ENCODE data around the gene SIPA1L3. TPM values are rescaled to one million over a fixed set of nuclear protein-coding genes. Genes with fewer than 3 reads are reported as not detected.

Gene SIPA1L3
- total RNA-seq, 1 donor from 2014 or later: 16.5 TPM

DNA sequence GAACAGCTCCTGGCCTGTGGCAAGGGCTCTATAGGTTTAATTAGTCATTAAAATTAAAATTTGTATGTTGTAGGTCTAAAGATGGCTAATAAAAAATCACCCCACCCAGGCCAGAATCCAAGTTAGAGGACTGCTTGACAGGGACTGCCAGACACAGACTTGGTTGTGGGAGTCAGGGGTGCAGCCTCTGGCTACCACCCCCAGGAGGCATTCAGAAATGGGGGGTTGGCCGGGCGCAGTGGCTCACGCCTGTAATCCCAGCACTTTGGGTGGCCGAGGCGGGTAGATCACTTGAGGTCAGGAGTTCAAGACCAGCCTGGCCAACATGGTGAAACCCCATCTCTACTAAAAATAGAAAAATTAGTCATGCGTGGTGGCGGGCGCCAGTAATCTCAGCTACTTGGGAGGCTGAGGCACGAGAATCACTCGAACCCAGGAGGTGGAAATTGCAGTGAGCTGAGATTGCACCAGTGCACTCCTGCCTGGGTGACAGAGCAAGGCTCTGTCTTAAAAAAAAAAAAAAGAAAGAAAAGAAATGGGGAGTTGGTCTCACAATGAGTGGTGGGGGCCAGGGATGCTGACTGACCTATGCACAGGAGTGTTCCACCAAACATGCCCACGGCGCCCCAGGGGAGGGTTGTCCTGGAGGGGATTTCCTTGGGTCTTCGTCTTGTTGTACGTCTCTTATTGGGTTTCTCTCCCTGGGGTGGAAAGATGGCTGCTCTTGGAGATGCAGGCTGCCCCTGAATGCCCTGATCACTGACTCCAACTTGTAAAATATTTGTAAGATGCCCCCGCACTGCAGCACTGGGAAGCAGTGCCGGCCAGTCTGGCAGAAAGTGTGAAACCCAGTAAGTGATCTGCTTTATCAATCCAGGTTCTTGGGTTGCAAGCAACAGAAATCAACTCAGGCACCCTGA, 68.8 kb downstream of the SIPA1L3 start:
- intact Hi-C loops (cut with micrococcal nuclease): no loop called here

DNA sequence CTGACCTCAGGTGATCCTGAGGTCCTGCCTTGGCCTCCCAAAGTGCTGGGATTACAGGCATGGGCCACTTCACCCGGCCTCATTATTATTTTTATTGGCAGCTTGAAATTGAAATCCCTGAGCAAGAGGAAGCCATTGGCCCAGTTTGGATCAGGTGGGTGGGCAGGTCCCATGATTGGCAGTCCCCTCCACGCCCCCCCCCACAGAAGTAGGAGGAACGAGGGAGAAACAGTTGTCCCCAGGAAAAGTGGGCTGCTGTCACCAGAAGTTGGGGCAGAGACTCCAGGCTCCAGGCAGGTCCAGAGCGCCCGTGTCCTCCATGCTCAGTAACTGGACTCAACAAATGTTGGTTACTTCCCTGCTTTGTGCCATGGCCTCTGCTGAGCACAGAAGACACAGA, 70.4 kb downstream of the SIPA1L3 start:
- intact Hi-C loops (cut with micrococcal nuclease): no loop called here

DNA sequence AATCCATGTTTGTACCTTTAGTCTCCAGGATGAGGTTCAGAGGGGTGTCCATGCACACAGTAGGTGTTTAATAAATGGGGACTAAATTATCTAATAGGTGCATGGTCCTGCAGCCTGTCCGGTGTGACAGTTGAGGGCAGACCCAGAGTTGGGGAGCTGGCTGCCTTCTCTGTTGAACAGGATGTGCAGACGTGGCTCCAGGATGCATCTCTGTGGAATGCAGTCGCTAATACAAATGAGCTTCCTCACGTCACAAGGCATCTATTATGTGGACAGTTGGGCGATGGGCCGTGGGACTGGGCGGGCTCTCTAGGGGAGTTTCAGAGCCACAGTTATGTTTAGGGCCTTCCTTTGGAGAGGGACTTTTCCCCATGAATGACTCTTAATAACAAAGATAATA, 71.0 kb downstream of the SIPA1L3 start:
- intact Hi-C loops (cut with micrococcal nuclease): no loop called here

DNA sequence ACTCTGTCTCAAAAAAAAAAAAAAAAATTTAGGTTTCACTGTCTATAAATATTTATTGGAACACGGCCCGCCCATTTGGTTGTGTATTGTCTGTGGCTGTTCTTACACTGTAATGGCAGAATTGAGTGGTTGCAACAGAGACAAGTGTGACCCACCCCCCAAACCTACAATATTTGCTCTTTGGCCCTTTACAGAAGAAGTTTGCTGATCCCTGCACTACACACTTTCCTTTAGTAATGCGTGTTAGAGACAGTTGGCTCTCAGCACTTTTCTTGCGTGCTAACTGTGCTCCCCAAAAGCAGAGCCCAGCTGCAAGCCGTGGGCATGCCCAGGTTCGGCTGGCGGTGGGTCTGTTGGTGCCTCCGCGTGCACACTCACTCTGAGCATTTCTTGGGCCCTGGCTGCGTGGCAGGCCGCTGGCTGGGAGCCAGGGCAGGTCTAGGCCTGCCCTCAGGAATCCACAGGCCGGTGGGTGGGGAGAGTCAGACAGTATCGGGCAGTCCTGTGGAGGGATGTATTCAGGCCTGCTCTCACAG, 72.6 kb downstream of the SIPA1L3 start:
- intact Hi-C loops (cut with micrococcal nuclease): no loop called here

DNA sequence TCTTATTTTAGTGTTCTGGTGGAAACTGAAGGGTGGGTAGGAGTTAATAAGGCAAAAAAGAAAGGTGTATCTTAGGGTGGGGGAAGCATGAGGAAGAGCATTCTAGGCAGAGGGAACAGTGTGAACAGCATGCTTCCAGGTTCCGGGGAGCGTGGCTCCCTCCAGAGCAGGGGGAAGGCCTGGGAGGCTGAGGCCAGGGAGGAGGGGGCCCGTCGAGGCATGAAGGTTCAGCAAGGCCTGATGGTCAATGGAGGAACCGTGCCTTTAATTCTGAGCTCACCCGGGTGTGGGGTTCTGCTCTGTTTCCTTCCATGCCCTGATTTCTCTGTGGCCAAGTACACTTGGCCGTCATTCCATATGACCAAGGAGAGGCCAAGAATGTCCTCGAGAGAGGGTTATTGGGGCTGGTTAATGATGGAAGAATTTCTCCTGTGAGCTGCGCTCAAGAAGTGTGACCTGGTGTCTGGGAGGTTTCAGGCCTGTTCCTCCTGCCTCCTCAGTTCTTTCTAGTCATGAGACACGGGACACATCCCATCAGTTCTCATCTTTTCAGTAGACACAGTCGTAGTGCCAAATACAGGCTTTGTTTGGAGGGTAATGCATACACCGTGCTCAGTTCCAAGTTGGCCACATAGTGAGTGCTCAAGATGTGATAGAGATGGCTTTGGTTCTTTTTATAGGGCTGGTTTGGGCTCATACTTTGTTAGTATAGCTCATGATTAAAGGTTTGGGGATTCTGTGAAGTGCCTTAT, 73.6 kb downstream of the SIPA1L3 start:
- intact Hi-C loops (cut with micrococcal nuclease): no loop called here

DNA sequence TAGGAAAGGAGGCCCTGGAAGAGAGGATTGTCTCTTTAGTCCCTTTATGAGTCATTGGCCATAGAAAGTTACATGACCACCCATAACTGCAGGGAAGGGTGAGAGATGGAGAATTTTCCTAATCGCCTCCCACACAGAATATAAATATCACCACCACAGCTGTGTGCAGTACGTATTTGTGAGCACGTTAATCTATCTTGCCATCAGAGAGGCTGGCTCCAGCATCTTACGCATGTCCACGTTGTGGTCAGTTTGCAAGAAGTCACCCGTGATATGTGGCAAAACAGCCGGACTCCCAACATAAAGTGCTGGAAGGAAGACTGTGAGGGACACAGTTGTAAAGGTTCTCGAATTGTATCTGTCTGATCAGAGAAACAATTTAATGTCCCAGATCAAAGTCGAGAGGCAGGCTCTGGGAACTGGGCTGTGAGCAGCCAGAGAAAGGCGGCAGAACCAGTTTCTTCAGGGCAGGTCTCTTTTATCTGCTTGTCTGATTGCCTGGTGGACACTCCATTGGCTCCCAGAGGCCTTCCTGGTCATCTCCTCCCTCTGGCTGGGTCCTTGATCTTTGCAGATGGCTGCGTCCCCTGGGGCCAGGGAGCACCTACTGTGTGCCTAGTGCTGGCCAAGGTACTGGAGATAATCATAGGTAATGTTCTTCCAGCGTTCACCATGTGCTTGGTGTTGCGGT, 74.9 kb downstream of the SIPA1L3 start:
- intact Hi-C loops (cut with micrococcal nuclease): no loop called here

DNA sequence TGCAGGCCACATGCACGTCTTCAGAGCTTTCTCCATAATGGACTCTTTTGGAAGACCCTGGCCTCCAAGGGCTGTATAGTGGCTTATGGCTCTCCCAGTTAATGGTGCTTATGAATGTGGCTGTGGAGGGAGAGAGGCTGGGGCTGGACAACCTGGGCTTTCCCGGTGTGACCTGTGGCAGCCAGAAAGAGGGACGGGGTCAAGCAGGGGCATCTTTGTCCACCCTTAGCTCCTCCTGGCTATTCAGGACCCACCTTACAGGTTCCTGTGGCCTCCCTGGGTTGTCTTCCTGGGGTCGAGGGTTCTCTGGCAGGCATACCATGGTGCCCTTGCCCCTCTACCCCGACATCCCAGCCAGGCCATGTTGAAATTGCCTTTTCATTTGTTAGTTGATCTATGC, 75.6 kb downstream of the SIPA1L3 start:
- intact Hi-C loops (cut with micrococcal nuclease): no loop called here

DNA sequence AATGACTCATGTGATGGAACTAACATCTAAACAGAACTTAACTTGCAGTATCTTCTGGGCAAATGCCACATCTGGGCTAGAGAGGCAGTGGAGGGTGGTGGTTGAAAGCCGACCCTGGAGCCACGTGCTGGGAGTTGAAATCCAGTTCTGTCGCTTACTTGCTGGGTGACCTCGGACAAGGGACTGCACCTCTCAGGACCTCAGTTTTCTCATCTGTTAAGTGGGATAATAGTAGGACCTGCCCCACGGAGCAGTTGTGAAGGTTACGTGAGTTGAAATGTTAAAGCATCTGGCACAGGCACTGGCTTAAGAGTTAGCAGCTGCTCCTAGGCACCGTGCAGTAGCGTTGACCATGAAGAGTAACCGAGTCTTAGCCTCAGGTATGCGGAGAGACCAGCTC, 76.1 kb downstream of the SIPA1L3 start:
- intact Hi-C loops (cut with micrococcal nuclease): no loop called here

DNA sequence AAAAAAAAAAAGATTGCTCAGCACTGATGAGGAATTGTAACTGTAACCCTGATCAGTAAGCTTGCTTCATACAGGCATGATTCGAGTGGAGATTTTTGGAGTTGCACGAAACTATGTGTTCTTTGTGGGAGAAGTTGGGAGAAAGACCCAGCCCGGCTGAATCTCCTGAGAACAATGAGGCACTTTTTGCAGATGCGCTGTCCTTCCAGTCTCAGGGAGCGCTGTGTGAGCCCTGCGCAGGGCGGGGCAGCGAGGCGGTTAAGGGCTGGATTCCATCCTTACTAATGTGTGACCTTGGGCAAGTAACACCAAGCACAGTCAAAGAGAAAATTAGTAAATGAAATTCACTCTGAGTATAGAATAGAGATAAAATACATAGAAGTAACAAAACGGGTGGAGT, 76.9 kb downstream of the SIPA1L3 start:
- intact Hi-C loops (cut with micrococcal nuclease): no loop called here

DNA sequence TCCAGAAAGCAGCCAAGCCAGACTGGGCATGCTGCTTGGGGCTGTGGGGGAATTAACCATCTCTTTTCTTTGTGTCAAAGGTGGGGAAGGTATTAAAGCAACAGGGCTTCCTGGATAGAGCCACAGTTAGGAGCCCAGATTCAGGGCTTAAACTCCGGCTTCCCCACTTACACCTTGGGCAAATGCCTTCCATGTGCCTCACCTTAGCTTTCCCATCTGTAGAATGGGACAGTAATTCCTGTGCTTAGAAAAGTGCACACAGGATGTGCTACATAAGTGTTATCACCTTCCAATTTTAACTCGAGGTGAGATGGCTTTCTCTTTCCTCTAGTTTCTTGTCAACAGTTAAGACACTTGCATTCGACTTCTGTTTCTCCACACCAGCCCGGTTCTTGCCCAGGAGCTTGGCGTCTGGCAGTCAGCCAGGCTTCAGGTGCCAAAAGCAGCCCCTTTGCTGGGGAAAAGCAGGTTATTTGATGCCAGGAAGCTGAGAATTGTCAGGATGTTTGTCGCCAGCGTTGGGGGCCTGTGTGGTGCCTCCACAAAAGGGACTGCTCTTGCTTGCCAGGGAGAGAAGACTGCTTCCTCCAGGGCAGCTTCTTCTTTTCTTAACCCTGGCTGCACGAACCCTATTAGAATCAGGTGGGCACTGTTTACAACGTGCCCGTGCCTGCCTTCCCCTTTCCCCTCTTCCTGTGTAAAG, 79.2 kb downstream of the SIPA1L3 start:
- intact Hi-C loops (cut with micrococcal nuclease): no loop called here

DNA sequence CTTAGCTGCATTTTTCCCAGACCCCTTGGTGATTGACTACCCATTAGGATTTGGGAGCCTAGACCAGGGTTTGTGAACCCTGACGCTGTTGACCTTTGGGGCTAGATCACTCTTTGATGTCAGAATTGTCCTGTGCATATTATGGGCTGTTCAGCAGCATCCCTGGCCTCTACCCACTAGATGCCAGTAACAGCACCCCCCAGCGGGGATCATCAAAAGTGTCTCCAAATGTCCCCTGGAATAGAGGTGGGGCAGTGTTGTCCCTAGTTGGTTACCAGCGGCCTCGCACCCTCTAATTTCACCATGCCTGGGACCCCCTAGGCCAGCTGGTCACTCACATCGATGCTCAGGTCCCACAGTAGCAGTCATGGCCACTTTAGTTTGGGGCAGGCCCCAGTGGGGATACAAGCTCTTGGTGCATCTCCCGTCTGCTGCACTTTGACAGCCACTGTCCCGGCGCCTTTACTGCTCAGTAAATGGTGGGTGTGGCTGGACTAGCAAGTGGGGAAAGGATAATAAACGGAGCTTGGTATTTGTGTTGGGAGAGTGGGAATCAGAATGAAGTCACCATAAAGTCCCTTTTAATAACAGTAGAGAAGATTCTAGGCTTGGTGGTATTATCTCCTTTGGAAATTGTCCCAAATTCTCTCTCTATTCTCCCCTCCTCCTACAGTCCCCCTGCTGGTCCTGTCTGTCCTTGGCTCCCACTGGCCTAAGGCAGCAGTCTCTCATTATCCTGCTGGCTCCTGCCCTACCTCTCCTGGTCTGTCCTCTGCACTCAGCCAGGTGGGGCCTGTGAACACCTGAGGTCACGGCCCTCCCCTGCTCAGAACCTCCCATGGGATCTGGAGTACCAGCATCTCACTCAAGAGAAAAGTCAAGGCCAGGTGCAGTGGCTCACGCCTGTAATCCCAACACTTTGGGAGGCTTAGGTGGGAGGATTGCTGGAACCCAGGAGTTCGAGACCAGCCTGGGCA, 80.6 kb downstream of the SIPA1L3 start:
- intact Hi-C loops (cut with micrococcal nuclease): no loop called here

DNA sequence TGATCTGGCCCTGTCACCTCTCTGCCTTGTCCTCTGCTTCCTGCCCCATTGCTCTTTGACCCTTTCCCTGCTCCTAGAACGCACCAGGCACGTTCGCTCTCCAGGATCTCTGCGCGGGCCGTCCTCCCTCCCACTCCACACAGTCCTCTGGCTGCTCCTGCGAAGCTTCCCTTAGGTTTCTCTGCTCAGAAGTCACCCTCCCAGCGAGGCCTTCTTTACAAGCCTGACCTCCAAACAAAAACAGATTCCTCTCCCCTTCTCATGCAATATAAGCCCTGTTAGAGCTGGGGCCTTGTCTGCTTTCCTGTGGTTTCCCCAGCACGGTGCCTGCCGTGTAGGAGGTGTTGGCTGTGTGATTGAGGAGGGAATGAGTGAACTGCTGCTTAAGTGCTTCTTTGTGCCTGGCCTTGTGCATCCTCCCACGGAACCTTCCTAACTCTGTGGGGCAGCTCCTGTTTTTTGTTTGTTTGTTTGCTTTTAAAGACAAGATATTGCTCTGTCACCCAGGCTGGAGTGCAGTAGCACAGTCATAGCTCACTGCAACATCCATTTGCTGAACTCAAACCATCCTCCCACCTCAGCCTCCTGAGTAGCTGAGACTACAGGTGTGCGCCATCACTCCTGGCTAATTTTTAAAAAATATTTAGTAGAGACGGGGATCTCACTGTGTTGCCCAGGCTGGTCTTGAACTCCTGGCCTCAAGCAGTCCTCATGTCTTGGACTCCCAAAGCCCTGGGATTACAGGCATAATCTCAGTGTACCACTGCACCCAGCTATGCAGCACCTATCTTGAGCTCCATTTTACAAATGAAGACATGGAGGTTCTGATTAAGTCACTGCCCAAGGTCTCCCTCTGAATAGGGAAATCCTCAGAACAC, 82.0 kb downstream of the SIPA1L3 start:
- intact Hi-C loops (cut with micrococcal nuclease): no loop called here

DNA sequence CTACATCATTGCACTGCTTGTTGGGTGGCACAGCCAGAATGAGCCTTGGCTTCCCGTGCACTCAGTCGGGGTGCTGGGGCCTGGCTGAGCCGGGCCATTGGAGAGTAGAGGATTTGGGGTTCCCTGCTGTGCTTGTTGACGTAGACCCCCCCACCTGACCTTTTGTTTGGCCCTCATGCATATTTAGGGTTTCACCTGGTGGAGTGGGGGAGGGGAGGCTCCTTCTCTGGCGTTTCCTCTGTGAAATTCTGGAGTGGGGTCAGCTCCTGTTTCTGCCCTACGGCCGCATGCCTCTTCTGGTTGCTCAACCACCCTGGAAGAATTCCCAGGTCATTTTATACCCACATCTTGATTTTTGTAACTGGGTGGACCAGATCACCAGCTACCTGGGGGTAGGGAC, 82.8 kb downstream of the SIPA1L3 start:
- intact Hi-C loops (cut with micrococcal nuclease): no loop called here

DNA sequence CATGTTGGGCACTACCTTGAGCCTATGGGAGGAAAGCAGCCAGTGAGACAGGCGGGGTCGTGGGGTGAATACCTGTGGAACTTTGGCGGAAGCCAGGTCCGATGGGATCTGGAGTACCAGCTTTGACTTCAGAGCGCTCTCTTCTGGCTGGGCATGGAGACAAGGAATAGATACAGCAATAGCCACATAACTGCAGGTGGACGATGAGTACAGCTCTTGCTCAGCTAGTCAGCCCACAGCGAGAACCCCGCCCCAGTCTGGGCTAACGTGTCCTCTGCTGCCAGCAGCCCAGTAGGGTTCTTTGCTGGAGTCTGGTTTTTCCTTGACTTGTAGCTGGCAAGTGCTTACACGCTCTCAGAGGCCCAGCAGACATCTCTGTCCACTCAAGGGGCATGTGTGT, 83.4 kb downstream of the SIPA1L3 start:
- intact Hi-C loops (cut with micrococcal nuclease): no loop called here

DNA sequence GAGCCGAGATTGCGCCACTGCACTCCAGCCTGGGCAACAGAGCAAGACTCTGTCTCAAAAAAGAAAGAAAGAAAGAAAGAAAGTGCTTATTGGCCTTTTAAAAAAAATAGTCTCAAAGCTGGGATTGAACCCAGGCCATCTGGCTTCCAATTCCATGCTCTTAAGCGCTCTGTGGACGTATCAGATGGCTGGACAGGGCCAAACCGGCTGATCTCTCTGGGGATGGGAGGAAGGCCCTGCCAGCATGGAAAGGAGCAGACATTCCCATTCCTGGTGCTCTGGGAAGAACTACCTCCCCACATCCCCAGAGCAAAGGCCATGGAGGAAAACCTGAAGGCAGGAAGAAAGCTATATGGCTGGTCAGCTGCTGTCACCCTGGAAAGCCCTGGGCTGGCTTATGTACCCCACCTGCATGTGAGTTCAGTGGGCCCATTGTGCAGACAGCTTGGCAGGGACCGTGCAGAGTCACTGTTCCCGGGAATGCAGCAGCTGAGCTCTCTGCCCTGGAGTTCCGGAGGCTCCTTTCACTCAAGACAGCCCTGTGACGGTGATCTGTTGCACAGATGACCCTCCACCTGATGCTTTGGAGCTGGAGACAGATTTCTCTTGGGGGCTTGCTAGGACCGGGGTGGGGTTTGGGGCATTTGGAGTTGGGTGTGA, 84.3 kb downstream of the SIPA1L3 start:
- intact Hi-C loops (cut with micrococcal nuclease): no loop called here

DNA sequence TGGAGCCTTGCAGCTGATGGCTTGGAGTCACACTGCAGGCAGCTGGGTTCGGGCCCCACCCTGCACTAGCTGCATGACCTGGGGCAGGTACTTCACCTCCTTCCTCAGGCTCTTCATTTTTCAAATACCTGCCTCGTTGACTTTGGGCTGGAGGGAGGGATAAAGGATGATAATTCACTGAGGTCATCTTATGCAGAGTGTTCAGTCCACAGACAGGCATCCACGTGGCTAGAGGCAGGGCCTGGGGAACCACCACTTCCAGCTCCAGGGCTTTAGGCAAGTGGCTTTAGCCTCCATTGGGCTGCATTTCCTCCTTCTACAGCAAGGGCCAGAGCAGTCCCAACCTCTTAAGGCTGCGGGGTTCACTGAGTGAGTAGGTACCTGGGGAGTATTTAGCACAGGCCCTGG, 84.8 kb downstream of the SIPA1L3 start:
- intact Hi-C loops (cut with micrococcal nuclease): no loop called here

DNA sequence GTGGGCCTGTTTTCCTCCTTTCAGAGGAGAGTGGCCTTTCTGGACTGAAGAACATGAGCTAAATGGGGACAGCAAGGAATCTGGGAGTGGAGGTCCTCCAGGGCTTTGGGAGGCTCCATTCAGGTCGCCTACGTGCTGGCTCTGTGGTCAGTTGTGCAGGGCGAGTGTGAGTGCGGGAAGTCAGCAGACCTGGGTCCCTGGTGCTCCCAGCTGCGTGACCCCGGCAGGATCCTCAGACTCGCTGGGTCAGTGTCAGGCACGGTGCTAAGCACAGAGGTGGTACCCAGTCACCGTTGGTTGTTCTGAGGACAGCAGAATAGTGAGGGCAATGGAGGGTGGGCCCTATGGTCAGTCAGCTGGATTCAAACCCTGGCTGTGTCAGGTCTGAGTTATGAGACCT, 85.8 kb downstream of the SIPA1L3 start:
- intact Hi-C loops (cut with micrococcal nuclease): no loop called here

DNA sequence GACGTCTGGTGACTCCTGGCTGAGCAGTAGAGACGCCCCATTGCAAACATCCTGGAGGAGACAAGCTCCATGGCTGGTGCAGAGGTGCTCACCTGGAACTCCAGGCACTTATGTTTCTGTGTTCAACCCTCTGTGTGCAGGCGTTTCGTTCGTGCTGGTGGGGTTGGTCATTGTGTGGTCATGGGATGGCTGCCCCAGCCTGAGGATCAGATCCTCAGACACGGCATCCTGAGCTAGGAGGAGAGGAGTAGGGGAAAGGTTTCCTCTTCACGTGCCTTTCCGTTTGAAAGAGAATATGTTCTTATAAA, 87.8 kb downstream of the SIPA1L3 start:
- intact Hi-C loops (cut with micrococcal nuclease): no loop called here

DNA sequence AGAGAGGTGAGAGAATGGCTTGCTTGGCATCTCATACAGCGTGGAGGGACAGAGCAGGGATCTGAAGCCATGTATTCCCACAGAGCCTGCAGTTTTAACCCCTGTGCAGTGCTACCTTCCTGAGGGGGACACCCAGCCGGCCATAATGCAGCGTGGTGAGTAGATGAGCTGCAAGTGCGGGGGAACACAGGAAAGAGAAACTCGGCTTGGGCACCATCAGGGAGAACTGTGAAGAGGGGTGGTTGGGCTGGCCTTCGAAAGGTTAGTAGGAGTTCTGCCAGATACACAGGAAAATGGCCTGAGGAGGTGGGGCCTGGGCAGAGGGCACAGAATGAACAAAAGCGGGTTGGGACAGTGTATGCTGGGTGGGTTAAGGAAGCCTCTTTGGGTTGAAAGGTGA, 88.3 kb downstream of the SIPA1L3 start:
- intact Hi-C loops (cut with micrococcal nuclease): no loop called here

Data from T-helper 1 cell treated with Interleukin-12 subunit alpha and Interleukin-12 subunit beta and Interleukin-4 antibody, amounts not matched to agents 30 ng/mL and 1 ng/mL, for 36 hours (primary cell).